HL-60/S4 treated with retinoic acid at 250 ng/mL for 4 days and 3 days (cell line): ENCODE data around the gene RXRA.

Experiments
- in situ Hi-C: fragments of 300-500 bp; cut with MboI; formaldehyde crosslinking; loops from 2 replicates; pipeline ENCODE4 v1.7.0; 2022; ENCODE audit warnings: low sequenced_read_pairs

RXRA gene

DNA sequence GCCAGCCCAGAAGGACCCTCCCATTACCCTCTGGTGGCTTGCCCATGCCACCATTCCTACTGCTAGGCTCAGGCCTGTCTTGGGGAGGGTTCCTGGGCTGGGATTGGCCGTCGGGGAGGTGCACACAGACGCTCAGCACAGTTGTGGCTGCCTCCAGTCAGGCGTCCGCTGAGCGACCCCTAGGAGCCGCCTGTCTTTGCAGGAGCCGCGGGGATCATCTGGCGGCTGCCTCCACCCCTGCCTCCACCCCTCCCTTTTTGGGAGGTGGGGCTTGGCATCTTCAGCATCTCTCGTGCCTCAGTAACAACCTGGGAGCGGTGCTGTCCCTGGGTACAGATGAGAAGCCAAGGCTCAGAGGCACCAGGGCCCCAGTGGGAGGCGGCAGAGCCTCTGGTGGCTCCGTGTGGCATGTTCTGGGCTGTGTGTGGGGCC is 39.6 kb downstream of the RXRA start:
- in situ Hi-C loops, result no loop called here

DNA sequence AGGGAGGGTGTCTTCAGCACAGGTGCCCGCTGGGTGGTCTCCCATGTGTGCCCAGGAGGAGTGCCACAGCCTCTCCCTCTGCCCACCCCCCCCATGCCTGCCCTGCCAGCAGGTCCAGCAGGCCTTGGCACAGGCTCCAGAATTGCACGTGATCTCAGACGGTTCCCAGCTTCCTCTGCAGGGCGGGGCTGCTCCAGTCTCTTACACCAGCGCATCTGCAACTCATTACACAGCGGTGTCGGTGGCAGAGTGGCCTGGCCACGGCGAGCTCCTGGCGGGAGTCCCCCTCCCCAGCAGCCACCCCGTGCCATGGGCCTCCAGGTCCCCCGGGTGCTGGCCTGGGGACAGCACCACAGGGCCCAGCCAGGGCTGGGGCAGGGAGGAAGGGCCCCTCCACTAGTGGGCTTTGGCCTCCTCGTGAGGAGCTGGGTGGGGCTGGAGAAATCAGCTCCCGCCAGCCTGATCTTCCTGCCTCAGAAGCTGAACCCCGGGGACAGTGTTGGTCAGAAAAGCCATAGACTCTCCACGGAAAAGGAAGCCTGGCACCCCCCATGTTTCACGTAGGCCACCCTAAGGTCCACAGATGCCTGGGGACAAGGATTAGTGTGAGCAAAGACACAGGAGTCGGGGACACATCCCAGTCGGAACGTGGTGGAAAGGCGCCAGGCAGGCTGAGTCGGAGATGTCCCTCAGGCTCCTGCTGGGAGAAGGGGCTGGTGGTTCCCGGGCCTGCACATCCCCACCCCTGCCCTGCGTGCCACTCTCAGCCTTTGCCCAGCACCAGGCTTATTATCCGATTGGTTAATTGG is 40.2 kb downstream of the RXRA start:
- in situ Hi-C loops, result no loop called here

DNA sequence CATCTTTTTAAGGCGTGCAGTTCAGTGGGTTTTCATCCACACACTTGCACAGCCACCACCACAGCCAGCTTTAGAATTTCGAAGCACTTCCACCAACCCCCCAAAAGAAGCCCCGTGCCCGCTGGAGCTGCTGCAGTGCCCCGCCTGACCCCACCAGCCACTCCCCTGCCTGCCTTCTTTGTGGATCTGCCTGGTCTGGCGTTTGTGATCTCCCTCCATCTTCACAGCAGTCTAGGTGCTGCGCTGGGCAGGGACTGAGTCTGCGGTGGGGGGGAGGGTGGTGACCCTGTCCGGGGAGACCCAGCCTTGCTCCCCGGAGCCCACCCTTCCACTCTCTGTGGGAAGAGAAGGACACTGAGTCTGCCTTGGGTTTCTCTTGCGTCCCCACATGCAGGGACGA is 40.8 kb downstream of the RXRA start:
- in situ Hi-C loops, result no loop called here

DNA sequence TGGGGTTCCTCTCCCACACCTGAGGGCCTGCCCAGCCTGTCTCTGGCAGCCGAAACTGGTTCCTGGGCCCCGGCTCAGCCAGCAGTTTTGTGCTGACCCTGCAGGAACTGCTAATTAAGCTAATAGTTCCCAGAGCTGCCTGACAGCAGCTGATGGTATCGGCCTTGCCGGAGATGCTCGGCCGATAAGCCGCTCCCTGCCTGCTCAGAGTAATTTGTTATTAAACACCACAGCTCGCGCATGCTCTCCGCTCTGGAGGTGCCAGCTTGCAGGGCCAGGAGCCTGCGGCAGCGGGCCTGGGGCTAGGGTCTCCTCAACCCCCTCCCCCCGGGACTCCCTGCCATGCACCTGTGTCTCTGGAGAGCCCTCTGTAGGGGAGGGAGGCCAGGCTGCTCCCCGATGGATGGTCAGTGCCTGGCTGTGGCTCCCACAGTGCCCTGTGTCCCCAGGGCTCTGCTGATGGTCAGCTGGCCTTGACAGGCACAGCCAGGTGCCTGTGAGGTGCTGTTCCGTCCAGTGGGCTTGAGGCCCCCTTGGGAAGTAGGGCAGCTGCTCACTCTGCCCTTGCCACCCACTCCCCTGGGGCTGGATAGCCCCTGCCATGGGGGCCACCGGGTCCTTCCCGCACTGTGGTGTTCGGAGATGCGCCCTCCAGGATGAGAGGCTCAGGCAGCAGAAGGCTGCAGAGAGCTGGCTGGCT is 41.7 kb downstream of the RXRA start:
- in situ Hi-C loops, result no loop called here

DNA sequence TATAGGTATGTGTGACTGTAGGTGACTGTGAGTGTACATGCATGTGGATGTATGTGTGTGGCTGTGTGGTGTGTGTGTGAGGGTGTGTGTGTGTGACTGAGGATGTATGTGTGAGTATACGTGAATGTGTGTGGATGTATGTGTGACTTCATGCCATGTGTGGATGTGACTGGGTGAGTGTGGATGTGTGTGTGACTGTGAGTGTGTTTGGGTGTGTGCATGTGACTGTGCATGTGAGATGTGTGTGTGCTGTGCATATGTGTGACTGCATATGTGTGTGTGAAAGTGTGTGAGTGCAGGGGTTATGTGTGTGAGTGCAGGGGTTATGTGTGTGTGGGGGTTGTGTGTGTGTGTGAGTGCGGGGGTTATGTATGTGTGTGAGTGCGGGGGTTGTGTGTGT is 42.3 kb downstream of the RXRA start:
- in situ Hi-C loops, result no loop called here

DNA sequence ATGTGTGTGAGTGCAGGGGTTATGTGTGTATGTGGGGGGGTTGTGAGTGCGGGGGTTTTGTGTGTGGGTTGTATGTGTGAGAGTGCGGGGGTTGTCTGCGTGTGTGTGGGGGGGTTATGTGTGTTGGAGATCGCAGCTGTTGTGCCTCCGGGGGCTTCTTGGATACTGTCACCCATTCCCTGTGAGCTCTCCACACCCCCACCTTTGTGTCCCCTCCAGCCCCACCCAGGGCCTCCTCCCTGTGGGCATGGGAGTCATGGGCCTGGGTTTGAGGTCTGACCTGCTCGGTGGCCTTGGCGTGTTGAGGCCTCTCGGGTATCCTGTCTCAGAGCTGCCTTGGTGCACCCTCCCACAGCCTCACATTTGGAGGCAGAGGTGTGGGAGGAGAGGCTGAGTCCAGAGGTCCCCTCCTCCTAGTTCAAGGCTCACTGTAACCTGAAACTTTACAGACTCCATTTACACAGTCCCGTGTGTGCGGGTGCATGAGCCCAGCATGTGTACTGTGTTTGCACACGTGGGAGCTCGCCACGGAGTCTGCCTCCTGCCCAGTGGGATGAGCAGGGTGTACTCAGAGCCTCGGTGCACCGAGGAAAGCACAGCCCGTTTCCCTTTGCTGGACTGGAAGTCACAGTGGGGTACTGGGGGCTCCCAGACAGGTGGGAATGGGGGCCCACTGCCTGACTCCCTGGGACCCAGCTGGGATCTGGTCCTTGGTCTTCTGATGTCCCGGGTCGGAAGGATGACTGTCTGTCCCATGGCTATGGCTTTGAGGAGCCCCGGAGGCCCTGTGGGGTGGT is 43.4 kb downstream of the RXRA start:
- in situ Hi-C loops, result no loop called here

DNA sequence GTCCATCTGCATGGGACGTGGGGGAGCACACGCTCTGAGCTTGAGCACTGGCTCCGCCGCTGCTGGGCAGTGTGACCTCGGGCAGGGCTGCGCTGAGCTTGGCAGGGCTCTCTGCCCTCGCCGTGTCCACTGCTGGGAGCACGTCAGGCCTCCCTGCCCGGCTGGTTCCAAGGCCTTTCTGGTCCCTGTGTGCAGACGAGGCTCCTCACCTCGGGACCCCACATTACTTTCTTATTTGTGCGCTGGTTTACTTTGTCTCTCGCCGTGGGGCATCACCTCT is 43.9 kb downstream of the RXRA start:
- in situ Hi-C loops, result no loop called here

DNA sequence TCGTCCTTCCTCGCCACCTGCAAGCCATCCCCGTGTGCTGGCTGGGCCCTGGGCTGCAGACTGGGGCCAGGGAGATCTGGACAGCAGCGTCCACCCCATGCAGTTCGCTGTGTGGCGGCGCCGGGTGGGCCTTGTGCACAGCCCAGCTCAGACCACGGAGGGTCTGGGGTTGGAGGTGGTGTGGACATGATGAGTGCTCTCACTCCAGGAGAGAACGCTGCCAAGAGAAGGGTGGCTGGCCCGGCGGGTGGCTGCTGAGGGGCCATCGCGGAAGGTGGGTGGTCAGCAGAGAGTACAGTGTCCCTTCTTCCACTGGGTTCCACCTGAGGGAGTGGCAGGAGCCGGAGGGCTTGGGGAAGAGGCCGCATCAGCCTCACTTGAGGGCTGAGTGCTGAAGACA is 44.4 kb downstream of the RXRA start:
- in situ Hi-C loops, result no loop called here

DNA sequence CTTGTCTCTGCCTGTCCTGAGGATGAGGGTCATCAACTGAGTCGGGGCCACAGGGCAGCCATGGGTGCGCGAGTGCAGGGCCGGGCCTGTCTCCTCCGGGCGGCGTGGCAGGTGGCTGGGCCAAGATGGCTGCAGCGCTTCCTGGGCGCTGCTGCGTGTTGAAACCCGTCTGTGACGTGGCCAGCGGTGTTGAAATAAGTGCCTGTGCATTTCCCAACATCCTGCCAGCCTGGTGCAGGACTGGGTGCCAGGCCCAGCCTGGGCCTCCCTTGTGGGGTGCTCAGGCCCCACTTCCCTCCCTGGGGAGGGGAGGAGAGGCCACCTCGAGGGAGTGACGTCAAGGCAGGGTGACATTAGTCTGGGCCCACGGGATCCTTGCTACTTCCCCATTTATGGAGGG is 45.5 kb downstream of the RXRA start:
- in situ Hi-C loops, result no loop called here

DNA sequence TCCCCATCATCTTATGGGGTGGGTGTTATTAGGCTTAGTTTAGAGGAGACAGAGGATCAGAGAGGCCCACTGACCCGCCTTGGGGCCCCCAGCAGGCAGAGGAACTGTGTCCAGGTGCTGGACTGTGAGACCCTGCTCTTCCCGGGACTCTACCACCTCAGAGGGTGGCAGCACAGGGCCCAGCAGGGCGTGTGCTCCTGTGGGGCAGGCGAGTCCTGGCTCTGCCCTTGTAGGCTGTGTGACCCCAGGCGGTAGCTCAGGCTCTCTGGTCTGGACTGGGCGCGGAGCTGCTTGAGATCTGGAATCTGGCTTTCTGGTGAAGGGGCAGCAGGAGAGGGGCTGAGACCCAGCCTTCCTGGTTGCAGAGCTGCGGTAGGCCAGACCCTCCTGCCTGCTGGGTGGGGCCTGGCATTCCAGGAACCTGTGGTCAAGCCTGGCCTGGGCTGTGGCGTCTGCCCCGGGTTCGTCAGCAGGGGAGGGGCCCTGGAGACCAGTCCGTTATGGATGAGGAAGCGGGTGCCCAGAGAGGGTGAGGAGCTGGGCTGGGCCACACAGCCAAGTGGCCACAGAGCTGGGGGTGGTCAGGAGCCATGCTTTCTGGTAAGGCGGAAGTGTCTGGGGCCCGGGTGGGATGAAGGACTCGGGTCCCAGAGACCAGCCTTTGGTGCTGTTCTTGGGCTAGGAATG is 46.5 kb downstream of the RXRA start:
- in situ Hi-C loops, result no loop called here

DNA sequence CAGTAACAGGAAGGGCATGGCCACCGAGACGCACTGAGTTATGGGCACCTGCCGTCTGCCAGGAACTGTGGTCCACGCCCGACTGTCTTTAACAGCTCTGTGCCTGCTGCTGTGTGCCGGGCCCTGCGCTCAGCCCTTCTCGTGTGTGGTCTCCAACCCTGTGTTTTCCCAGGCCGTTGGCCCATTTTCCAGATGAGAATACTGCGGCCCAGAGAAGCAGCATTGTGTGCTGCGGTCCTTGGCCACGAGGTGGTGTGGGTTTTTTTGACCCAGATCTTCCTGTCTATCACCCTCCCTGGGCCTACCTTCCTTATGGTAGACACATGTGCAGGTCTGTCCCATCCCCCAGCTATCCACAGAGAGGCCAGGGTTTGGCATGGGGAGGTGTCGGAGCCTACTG is 47.0 kb downstream of the RXRA start:
- in situ Hi-C loops, result no loop called here

DNA sequence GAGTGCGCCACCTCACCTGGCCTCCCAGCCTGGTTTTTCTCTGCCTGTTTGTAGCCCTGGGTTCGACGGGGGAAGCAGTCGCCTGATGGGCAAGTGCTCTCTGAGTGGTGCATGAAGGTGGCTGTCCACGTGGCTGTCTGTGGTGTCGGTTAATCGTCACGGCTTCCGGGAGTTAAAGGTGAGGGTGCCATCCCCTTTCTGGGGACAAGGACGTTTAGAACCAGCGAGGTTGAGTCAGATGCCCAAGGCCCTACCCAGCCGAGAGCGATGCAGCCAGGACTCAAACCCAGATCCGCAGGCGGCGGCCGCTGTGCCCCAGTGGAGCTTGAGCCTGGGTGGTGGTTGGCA is 47.7 kb downstream of the RXRA start:
- in situ Hi-C loops, result no loop called here

DNA sequence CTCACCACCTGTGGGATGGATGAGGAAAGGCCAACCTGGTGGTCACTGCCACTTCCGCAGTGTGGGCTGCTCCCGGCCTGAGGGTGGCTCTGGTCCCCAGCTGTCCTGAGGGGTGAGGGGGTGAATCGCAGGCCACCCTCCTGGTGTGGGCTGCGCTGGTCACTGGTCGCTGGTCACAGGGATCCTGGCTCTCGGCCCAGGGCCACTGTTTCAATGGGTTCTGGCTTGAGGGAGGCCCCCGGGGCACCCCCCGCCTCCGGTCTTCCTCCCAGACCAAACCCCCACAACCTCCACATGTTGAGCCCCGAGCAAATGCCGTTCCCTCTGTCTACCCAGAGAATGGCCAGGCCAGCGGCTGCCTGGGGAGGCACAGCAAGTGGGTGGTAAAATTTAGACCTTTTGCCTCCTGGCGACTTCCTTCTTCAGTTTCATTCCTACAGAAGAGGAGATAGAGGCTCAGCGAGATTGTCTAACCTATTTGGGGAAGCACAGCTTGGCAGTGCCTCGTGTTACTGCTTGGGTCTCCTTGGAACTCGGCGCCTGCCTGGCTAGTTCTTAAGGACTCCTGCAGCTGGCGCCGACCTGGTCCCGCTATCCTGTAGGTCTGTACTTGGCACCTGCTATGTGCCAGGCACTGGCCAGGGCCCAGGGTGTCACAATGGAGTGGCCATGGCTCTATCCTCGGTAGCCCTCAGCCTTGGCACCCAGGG is 48.2 kb downstream of the RXRA start:
- in situ Hi-C loops, result no loop called here

DNA sequence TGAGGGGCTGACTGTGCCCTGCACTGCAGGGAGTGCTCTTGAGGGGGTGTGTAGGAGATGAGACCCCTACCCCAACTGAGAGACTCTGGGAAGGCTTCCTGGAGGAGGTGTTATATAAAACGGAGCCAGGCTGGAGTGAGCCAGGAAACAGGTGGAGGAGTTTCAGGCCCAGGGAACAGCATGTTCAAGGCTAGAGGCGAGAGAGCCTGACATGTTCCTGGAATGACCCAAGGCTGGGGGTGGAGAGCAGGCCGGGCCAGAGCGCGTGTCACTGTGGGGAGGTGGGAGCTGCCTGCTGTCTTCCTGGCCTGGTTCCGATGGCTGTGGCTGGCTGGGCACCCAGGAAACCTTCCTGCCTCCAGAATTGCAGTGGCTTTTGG is 48.7 kb downstream of the RXRA start:
- in situ Hi-C loops, result no loop called here

DNA sequence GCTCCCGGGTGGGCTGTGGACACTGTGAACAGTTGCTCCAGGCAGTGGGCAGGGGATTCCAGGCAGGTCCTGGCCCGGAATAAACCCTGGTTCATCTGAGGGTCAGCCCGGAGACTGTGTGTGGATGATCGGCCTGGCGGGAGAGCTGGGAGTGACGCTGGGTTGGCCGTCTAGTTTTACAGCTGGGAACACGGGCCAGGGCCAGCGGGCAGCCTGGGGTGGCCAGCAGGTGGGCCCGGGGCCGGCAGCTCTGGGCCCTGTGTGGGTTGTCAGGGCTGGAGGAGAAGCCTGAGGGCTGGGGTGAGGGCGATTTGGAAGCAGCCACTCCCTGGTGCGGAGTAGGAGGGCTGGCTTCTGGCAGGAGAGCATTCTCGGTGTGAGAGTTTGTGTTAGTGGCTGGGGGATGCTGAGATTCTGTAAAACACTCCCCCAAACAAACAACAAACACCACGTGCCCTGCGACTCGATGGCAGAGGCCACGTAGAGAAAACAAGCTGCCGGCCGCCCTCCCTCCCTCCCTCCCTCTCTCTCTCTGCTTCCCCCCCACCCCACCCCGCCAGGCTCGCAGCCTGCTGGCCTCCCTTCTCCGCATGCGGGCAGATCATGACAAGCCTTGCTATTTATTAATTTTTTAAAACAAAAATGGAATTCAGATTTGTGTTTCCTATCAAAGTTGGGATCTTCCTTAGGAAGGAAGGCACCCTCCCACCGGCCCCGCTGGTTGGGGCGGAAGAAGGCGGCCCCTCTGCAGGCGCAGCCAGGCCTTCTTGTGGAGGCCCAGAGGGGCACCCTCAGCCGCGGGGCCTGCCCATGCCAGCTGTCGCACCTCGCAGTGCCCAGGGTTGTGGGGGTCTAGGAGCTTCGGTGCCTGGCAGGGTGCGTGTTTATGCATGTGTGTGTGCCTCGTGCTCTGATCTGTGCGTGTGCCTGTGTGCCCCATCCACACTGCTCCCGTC is 49.5 kb downstream of the RXRA start:
- in situ Hi-C loops, result no loop called here

DNA sequence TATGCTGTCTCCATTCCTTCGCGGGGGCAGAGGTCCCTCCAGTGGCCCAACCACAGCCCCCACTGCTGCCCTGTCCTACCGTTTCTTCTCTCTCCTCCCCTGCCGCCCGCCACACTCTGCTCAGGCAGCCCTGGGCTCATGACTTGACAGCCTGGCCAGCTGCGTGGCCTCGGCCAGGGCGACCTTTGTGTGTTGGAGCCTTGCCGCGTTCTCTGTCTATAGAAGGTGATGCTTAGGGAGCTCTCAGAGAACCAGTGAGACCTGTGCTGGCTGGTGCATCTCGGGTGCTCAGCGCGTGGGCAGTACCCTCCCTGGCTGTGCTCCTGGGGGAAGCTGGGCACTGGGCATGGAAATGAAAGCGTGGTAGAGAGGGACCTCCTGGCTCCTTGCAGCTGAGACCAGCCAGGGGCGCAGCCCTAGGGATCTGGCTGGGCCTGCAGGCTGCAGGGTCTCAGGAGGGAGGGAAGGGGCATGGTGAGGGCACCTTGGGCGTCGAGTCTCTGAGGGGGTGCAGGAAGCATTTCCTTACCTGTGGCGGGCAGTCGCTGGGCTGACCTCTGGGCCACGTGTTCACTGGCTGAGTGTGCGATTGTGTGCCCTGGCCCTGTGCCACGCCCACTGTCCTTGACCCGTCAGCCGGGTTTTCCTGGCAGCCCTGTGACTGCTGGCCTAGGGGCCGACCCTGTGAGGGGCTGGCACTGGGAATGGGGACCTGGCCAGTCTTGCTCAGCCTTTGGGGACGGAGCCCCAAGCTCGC is 50.3 kb downstream of the RXRA start:
- in situ Hi-C loops, result no loop called here

DNA sequence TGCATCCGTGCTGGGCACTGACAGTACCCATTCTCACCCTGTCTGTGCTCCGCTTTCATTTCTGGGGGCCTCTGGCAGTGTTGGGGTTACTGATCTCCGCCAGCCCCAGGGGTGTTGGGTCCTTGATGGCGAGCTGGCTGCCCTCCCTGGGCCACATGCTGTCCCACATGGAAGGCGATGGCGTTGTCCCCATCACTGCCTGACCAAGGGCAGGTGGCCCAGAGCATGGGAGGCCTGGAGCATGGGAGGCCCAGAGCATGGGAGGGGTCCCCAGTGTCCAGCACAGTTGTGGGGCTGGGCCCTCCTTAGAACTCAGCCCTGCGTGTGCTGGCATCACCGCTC is 50.9 kb downstream of the RXRA start:
- in situ Hi-C loops, result no loop called here

DNA sequence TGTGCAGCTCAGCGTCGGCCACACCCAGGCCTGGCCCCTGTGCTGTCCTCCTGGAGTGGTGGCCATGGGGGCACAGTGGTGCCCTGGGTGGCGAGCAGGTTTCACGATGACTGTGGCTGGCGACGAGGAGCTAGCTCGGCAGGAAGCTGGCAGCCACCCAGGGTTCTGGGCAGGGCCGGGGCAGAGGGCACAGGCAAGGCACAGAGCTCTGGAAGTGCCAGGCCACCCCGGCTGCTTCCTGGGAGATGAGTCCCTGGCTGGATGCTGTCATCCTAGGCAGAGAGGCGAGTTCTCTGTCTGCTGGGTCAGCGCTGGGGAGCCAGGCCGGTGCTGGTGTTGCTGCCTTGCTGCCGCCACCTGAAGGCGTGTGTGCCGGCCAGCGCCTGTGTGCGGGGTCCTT is 51.7 kb downstream of the RXRA start:
- in situ Hi-C loops, result no loop called here

DNA sequence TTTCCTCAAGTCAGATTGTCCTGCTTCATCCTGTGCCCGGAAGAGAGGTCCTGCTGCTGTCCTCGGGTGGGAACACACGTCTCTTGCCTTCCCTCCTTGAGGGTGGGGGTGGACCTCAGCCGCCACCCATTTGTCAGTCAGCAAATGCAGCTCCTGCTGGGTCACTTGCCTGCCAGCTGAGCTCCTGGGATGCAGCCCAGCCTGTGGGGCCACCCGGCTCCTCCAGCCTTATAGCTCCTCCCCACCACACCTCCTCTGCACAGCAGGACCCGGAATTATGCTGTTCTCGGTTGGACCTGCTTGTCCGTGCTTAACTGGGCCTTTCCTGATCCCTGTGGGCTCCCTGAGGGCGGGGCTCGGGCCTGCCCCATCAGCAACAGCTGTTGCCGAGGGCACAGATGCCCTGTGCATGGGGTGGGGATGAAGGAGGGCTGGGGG is 52.7 kb downstream of the RXRA start:
- in situ Hi-C loops, result no loop called here
